ENCODE data around the gene AZI2.

- TF ChIP-seq, protein P1, sequence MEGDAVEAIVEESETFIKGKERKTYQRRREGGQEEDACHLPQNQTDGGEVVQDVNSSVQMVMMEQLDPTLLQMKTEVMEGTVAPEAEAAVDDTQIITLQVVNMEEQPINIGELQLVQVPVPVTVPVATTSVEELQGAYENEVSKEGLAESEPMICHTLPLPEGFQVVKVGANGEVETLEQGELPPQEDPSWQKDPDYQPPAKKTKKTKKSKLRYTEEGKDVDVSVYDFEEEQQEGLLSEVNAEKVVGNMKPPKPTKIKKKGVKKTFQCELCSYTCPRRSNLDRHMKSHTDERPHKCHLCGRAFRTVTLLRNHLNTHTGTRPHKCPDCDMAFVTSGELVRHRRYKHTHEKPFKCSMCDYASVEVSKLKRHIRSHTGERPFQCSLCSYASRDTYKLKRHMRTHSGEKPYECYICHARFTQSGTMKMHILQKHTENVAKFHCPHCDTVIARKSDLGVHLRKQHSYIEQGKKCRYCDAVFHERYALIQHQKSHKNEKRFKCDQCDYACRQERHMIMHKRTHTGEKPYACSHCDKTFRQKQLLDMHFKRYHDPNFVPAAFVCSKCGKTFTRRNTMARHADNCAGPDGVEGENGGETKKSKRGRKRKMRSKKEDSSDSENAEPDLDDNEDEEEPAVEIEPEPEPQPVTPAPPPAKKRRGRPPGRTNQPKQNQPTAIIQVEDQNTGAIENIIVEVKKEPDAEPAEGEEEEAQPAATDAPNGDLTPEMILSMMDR (optimal IDR thresholded peaks at IDR 0.05 in 1 of 3, IDR thresholded peaks at IDR 0.05 in 1 of 3, conservative IDR thresholded peaks at IDR 0.05 in 1 of 3; ENCODE audit: extremely low read depth in 1 of 3, insufficient read depth in 2 of 3, low read length in 3 of 3), result peak in 2 of 3 experiments; percentile 38 to 53
- TF ChIP-seq EZH2 (IDR thresholded peaks at IDR 0.05; ENCODE audit: low read length), result no peak
These were observed 62.0 kb downstream of the AZI2 start for GRCh38 chr3:28286595-28286994.

Measured in keratinocyte (primary cell).